HG03571 (cell line): ENCODE results near the gene SPAG9.

Experiments used
- ATAC-seq: cut with Tn5 transposase; IDR thresholded peaks from one replicate; pipeline ENCODE4 v1.9.1; 2021; ENCODE audit not compliant: unreplicated experiment

The SPAG9 gene

DNA sequence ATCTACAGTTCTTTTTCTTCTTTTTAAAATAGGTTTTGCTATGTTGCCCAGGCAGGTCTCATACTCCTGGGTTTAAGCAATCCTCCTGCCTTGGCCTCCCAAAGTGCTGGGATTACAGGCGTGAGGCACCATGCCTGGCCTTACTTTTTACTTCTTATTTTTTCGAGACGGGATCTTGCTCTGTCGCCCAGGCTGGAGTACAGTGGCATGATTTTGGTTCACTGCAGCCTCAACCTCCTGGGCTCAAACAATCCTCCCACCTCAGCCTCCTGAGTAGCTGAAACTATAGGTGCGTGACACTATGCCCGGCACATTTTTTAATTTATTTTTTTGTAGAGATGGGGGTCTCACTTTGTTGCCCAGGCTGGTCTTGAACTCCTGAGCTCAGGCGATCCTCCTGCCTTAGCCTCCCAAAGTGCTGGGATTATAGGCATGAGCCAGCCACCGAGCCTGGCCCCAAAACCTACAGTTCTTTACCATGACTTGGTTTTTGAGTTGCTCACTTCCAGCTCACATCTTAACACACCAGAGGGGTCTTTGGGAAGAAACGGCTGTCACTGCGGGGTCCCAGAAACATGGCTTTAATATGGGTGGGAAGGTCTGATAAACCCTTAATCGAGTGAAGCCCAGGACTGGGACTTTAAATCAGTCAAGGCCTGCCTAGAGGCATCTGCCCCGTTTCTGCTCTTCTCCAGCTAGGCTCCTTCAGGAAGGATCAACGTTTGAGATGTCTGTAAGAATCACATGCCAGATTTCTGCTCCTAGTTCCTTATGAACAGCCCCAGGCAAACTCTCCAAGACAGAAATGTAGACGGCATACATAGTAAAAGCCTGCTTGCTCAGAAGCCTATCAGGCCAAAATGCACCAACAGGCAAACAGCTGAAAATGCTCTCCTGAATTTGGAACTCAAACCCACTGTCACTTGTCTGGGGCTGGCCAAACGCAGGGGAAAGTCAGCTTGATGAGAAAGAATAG is 162.8 kb downstream of the SPAG9 start:
- ATAC-seq = no peak

DNA sequence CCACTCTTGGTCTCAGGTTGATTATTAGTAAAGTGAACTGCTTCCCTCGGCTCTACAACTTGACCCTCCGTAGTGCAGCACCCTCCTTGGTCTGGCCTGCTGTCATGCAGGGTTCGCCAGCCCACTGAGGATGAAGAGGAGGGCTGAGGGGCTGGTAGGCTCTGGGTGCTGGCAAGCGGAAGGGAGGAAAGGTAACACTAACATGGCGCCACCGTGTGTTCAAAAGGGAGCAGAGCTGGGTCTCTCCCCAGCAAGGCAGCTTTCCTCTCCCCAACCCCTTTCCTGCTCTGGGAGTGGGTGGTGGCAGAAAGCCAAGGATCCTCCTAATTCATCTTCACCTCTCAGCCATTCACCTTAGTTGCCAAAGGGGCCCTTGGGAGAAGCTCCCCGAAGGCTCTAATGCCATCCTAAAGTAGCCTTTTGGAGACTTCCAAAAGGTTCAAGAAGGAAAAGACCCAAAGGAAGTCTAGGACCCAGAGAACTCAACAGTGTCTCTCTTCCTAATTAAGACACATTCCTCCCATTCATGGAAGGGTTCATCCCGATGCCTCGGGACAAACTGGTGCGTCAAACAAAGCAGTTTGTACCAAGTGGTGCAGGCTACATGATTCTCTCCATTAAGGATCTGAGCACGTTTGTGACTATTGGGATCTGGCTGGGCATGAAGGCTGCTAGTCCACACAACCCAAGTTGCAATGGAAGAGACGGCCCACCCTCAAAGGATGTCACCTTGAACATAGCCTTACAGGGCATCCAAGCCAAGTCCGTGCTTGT is 163.7 kb downstream of the SPAG9 start:
- no peak for ATAC-seq

GRCh38 chr17:50956409-50956749 is 164.3 kb downstream of the SPAG9 start:
- ATAC-seq = no peak

GRCh38 chr17:50955667-50956120 is 165.0 kb downstream of the SPAG9 start:
- no peak for ATAC-seq

DNA sequence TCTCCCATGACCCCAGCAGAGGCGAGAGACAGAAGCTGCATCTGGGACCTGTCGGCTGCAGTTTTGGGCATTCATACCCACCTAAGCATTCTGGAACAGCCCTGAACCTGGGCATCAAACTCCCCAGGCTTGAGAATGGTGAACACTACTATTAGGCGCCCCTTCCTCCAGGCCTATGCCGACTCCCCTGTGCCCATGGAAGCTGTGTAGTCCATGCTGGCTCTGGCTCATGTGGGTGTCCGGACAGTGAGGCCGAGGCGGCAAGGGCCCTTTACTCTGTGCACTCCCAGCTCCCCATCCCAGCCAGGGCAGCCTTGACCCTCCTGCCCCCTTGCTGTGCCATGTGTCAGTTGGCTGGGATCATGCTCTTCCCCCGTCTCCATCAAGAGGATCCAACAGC is 165.5 kb downstream of the SPAG9 start:
- no peak for ATAC-seq

DNA sequence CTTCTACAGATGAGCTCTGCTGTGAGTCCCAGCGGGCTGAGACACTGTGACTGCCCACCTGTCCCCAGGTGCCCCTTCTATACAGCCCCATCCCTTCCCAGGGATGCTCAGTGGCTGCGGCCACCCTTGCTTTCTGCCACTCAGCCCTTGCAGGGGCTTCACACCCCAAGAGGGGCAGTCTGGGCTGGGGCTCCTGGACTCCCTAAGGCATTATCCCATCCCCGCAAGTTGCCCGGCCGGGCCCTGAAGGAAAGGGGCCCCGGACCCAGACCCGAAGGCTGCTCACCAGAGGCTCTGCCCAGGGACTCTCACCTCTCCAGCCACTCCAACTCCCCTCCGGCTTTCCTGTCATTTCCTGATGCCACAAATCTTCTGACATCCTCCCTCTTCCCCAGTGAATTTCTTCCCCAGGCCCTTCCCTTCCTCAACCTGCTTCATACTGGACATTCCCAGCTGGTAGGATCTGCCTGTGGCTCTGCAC is 166.0 kb downstream of the SPAG9 start:
- no peak for ATAC-seq

DNA sequence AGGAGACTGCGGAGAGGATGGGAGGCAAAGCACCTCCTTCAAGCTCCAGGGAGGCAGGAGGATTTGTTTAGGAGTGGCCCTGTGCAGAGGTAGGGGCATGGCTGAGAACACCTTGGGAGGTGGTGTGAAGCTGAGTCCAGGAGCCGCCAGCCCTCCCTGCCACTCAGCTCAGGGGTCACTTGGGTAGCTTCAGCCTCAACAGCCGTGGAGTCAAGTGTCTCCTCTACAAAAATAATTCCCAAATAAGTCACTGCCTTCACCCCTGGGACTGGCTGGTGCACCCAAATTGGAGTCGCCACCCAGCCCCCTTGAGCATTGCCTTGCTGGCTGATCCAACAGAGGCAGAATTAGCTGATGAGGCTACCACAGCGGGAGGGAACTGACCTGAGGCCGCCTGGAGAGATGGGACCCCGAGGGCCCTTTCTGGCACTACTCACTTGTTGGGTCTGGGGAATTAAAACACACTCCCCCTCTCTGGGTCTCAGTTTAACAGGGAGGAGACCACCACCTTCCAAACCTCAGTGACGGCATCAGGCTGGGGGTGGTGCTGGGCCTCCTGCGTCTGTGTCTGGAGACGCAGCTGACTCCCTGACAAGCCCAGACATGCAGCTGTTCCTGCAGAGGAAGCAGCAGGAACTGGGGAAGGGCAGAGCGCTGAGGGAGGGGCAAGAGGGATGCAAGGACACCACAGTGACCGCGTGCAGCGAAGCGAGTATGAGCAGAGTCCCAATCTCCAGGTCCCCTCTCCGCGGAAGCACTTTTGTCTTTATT is 166.7 kb downstream of the SPAG9 start:
- ATAC-seq = no peak

- ATAC-seq = no peak
These were observed 167.2 kb downstream of the SPAG9 start for GRCh38 chr17:50953518-50953830.

DNA sequence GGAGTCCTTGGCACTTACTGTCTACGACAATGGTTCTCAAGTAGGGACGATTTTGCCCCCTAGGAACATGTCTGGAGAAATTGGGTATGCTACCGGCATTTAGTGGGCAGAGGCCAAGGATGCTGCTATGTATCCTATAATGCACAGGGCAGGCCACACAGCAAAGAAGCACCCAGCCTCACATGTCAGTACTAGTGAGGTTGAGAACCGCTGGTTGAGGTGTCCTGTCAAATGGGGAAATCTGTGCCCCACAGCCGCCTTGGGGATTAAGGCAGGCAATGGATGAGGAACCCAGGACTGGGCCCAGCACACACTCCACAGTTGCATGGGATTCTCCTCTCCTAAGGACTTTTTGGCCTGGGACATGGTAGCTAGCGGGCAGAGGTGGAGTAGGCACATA is 167.8 kb downstream of the SPAG9 start:
- ATAC-seq = no peak

DNA sequence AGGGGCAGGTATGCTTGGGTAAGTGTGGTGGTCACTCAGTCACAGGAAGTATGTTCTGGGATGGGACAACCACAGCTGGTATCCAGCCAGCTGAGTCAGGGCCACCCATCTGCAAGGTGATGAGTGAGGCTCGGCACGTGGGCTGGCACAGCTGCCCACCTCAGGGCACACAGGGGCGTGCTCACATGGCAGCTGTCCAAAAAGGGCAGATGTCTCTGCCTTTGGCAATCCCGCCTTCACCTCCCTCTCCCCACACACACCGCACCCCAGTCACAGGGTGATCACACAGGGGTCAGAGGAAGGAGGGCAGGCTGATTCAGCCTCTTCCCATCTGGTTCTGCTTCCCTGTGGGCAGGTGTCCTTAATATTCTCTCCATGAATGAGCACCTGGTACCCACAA is 168.7 kb downstream of the SPAG9 start:
- ATAC-seq = no peak

DNA sequence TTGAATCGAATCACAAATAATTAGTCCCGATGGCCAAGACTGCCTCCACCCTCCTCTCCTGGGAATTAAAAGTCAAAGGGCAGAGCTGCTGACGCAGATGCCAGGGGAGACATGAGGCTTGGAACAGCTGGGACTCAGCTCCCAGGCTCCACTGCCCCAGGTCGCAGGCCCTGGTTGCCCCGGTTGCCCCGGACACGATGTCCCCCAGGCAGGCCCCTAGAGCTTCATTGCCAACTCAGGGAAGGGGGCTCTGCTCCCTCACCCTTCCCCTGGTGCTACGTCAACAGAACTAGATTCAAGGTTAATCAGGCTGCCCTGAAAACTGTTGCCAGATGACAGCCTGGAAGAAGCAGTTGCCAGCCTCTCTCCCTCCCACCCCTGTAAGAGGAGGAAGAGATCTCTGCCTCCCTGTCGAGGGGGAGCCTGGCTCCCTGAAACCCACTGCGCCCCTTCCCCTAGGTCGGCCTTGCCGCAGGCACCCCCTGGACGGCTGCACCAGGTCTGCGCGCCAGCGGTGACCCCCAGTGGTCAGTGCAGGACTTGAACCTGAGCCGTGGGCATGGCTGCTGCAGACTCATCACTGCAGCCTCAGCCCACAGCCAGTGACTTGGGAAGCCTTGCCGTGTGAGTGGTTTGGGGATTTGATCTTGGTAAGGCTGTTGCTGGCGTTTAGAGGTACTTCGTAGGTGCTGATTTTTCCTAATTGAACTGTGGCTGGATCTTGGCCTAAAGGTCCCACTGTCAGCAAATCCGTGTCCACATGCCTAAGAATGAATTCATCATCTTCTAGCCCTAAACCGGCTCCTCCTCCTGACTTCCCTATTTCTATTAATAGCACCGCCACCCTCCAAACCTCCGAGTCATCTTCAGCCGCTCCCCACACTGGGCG is 170.4 kb downstream of the SPAG9 start:
- no peak for ATAC-seq

DNA sequence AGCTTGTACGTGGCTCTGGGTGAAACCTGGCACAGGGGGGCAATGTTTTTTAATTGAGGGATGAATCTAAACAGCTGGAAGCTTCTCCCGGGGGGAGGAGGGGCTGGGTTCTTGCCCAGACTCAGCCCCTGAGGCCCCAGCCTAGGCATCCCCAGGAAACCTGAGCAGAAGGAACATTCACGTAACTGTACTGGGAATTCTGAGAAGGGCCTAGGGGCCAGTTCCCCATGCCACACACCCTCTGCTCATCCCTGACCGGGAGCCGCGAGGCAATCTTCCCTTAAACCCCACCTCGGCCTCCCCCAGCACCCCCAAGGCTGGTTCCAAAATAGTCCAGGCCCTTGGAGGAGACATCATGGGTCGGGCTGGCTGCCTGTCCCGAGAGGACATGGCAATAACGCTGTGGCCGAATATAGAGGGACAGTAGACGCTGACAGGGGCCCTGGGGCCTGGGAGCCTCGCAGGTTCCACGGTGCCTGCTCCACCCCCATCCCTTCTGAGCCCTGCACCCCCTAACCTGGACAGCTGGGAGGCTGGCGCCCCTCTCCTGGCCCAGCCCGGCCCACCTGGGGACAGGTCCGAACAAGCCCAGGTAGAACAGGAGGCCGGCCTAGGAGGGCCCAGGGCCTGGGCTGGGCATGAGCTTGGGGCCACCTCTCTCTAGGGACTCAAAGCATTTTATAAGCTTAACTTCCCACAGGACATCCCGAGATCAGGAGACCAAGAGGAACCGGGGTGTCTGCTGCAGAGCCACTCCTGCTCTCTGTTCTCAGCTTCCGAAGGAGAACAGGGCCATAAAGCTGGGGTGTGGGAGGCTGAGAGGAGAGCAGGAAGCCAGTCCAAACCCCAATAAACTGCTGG is 171.3 kb downstream of the SPAG9 start:
- no peak for ATAC-seq

GRCh38 chr17:50948711-50949110 is 172.0 kb downstream of the SPAG9 start:
- no peak for ATAC-seq

DNA sequence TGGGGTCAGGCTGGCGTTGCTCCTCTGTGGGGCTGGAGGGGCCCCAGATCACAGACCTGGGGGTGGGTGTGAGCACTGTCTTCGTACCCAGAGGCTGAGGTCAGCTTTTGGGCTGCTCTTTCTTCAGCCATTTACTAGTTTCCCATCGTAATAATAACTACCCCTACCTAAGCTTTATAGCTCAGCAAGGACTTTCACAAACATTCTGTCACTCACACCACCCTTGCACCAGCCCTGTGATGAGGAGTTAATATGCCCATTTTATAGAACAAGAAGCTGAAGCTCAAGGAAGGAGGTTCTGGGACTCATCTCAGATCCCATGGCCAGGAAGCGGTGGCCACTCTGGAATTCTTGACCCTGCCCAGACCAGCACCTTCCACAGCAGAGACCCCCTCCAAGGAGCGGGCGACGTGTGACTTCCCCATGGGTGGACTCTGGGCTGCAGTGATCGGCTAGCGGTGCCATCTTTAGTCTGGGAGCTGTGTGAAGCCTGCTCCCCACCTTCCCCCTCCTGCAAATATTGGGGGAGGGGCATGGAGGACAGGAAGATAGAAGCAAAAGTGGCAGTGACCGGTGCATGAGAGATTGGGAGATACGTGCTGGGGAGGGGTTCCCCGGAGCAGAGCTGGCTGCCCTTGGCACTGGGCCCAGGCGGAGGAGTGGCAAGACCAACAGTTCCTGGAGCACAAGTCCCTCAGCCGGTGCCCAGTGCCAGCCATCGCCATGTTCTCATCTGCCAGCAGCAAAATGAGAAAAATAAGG is 172.7 kb downstream of the SPAG9 start:
- ATAC-seq = no peak

GRCh38 chr17:50946891-50947781 is 173.5 kb downstream of the SPAG9 start:
- no peak for ATAC-seq

DNA sequence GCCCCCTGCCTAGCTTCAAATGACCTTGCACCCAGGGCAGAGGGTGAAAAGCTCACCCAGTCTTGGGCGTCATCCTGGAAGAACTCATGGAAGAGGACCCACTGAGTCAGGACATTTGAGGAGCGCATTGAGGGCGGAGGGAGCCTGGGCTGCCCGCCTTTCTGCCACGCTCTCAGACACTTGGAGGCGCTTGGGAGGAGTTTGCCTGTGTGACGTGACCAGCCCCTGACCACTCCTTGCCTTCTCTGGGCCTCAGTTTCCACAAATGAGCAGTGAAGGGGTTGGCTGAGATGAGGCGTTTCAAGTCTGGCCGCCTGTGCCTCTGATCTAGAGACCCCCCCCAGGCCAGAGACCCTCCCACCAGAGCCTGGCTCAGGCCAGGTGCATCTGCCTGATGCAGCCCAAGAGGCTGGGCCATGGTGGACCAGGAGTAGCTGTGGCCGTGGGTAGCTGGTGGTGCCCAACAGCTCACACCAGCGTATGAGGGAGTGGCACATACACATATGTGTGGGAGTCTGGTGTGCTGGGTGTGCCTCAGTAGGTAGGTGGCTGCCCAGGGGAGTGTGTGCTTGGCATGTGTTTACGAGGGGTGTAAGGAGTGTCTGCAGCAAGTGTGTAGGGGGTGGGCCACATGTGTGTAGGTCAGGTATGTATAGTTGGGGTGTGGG is 174.3 kb downstream of the SPAG9 start:
- ATAC-seq = no peak

DNA sequence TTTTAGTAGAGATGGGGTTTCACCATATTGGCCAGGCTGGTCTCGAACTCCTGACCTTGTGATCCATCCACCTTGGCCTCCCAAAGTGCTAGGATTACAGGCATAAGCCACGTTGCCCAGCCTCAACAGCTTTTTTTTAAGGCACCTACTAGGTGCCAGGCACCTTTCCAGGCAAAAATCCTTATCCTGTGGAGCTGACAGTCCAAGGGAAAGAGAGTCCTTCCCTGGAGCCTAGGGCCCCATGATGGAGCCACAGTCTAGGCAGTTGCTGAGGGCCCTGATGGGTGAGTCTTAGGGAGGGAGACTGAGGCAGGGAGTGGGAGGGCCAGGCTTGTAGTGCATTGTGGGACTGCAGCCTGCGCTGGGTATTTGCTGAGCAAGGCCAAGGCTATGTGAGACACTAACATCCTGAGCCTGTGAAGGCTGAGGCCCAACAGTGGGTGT is 174.9 kb downstream of the SPAG9 start:
- no peak for ATAC-seq
